Frontal cortex (tissue), 4 donors: Measurements from ENCODE around the gene BPIFB3. TPM values are rescaled to one million over a fixed set of nuclear protein-coding genes. Genes with fewer than 3 reads are reported as not detected.
"Not testable (repeated sequence)": the region's sequence is repeated elsewhere in the genome, so short reads cannot be mapped to it uniquely, and the experiment has no call there.

ENCODE experiments used
- DNase-seq, 2 donors: peaks; one replicate each; pipeline ENCODE4 v3.0.0; 2012; ENCODE audit warnings: low spot score in 2 of 2
- FAIRE-seq: peaks from 2 replicates; lab custom pipeline; 2012; peaks lifted over from hg19 to GRCh38; lab: Jason Lieb, UNC
- total RNA-seq: library from RNA; depleted of rRNA; stranded (reverse); fragments of >200 nt; gene quantifications from one replicate; pipeline ENCODE4 v1.2.3, GENCODE V29; 2014
- donor health status: control.
- donor health status: control.
- donor health status: control.

The BPIFB3 gene
- total RNA-seq, 1 donor from 2014 or later = not detected

DNA sequence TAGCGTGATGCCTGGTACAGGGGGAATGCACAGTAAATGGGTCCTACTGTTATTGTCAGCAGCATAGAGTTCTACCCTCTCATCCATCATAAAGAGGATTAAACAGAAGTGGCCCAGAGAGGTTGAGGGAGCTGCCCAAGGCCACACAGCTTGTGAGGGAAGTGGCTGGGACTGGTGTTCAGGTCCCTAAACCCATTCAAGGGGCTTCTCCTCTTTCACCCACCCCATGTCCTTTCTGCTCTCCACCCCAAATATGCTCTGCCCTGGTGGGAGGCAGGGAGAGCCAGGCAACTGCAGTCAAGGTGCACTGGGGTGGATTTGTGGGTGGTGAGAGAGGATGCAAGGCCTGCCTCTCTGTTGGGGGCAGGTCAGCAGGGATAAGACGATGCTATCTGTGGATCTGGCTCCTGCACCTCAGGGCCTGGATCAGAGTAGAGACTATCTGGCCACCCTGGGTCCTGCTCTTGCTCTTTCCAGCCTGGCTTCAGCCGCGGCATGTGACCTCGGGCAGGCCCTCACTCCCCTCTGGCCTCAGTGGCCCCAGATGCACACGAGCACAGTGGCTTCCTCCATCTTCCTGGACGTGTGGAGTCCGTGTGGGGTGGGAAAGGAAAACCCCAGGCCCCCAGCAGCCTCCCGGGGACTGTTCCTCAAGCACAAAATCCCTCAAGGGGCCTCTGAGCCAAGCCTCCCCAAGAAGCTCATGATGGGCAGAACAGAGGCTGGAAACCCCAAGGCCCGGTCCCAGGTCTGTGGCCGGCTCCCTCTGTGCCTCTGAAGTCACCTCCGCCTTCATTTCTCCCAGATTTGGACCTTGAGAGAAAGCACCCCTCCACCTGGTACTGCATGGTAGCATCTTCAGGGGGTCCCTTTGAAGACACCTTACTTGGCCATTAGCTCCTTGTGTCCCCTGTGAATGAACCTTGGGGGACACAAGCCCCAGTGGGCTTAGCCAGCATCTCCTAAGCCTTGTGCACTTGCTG lies 25.6 kb upstream of the BPIFB3 start:
- DNase-seq = no peak
- FAIRE-seq = no peak

DNA sequence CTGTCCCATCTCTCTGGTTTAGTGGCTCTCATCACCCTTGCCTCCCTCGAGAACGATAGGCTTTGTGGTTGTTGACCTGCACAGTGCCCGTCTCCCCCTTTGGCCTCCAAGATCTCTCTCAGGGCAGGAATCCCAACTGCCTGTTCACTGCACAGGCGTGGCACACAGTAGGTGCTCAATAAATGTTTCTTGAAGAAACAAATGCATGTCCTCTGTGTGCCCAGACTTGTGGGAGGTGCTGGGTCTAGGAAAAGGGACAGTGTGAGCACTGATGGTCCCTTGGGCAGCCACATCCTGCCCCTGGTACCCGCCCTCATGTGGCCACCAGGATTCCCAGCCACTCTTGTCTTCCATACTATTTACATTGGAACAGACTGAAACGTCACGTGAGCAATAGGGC lies 24.8 kb upstream of the BPIFB3 start:
- FAIRE-seq = no peak
- DNase-seq = no peak

DNA sequence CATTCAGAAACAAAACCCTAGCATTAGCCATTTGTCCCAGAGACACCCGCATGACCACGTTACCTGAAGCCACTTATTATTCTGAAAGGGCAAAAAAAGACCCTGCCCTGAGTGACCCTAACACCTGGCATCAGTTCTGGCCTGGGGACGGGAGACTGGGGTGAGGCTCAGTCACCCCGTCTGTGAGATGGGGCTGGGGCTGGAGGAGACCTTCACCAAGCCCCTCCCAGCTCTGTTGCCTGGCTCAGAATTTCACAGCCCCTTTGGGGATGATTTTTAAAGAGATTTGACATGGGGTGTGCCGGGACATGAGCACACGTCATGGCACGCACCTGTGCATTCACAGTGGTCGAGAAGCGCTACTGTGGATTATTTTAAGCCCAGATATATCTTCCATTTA lies 23.6 kb upstream of the BPIFB3 start:
- DNase-seq (no peak), FAIRE-seq (no peak)

DNA sequence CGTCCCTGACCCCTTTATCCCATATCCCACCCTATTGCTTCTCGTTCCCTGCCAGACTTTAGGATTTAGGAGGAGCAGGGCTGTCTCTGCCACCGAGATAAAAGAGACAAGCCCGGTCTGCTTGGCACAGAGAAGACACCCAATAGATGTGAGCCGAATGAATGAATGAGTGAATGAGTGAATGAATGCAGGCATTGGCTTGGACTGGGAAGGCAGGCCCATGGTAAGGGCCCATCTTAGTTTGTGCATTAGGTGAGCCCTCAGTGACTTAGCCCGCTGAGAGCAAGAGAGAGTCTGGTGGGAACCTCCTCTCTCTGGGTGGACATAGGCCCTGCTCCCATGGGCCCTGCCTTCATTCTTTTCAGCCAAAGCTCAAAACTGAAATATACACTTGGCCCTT lies 23.1 kb upstream of the BPIFB3 start:
- FAIRE-seq (no peak), DNase-seq (no peak)

DNA sequence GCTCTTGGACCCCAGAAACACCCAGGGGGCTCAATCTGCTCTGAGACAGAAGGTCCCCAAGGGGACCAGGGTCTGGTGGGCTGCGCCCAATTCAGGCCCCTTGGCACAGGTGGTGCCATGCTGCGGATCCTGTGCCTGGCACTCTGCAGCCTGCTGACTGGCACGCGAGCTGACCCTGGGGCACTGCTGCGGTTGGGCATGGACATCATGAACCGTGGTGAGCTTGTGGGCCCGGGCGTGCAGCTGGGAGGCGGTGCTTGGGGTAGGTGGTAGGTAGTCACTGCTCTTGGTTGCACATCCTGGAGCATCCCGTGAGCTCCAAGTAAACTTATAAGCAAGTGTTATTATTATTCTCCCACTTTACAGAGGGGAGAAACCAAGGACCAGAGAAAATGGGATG lies 22.2 kb upstream of the BPIFB3 start, which contains the start of gene BPIFB6:
BPIFB6 (plus strand) TSS at position 118 of the 400 bp plus-strand sequence; CDS start at position 118, 0 bp downstream.
- DNase-seq (no peak), FAIRE-seq (no peak)

DNA sequence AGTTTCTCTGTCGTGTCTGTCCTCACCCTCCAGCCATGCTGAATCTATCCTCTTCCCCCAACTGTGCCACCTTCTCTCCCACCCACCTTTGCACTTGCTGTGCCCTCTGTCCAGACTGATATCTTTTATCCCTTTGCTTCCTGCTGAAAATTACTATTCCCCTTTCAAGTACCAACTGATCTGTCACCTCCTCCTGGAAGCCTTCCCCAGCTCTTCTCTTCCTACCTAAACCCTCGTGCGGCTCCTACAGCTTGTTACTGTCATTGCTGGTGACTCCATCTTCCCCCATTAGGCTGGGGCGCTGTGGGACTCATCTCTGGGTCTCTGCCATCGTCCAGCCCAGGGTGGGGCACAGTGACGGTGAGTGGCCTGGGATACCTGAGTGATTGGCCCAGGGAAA lies 21.1 kb upstream of the BPIFB3 start:
- FAIRE-seq (no peak), DNase-seq (no peak)

DNA sequence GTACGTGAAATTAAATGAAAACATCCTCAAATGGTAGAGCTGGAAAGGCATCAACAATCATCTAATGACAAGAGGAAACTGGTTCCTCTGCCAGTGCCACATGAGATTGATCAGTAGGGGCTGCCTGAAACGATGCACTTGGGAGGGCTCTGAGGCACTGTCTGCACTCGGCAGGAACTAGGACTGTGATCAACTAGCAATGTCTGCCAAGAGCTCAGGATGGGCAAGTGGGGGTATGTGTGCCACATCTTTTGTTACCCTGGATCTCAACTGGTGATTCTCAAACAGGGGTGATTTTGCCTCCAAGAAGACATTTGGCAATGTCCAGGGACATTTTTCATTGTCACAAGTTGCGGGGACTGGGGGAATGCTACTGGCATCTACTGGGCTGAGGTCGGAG lies 20.3 kb upstream of the BPIFB3 start:
- FAIRE-seq = no peak
- no peak for DNase-seq

DNA sequence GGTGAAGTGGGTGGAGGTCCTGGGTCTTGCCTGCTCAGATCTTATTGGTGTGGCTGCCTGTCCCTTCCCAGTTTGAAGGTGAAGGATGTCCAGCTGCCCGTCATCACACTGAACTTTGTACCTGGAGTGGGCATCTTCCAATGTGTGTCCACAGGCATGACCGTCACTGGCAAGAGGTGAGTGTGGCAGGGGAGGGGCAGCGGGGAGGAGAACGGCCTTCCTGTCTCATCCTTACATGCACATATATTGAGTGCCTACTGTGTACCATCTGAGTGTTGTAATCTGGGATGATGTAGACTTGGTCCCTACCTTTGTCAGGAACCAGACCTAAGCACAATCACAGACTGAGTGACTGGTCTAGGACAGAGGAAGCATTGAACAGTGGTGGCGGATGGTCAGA lies 19.6 kb upstream of the BPIFB3 start:
- FAIRE-seq (no peak), DNase-seq (no peak)

DNA sequence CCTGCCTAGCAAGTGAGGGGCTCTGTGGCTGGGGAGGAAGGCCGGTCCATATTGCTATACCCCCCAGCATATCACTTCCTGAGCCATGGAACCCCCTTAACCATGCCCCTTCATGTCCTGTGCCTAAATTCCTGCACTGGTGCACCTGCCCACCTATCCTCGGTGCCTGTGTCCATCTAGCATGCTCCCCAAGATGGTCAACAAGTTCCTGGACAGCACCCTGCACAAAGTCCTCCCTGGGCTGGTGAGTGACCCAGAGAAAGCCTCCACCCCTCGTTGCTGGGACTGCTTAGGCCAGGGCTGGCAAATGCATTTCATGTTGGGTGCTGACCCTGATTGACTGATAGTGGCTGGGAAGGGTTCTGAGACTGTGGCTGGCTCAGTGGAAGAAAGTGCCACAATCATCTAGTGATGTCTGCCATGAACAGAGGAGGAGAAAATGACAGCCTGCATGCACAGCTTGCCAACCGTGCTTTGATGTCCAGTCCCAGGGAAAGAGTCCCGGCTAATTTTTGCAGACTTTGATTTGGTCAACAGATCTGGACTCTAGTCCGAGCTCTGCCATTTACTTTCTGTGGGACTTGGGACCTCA lies 18.7 kb upstream of the BPIFB3 start:
- FAIRE-seq (no peak), DNase-seq (no peak)

DNA sequence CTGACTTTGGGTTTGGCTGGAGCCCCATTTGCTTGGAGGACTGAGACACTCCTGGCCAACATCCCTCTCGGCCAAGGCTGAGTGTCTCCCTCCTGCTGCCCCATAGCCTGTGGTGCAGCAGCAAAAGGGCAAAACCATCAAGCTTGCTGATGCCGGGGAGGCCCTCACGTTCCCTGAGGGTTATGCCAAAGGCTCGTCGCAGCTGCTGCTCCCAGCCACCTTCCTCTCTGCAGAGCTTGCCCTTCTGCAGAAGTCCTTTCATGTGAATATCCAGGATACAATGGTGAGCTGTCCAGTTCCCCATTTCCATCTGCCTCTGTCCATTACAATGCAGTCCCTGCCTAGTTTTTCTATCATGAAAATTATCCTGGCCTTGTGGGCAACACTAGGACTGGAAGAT lies 16.2 kb upstream of the BPIFB3 start:
- FAIRE-seq (no peak), DNase-seq (no peak)

DNA sequence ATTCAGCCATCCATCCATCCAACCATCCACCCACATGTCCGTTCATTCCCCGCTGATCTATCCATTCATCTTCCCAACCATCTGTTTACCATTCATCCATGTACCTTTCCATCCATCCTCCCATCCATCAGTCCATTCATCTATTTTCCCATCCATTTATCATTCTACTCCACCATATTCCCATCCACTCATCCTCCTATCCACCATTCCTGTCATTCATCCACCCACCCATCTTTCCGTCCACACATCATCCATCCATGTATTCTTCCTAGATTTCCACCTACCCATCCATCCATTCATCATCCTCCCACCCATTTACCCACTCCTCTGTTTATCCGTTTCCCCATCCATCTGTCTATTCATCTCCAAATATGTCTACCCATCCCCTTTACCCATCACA lies 15.5 kb upstream of the BPIFB3 start:
- DNase-seq (no peak), FAIRE-seq (no peak)

DNA sequence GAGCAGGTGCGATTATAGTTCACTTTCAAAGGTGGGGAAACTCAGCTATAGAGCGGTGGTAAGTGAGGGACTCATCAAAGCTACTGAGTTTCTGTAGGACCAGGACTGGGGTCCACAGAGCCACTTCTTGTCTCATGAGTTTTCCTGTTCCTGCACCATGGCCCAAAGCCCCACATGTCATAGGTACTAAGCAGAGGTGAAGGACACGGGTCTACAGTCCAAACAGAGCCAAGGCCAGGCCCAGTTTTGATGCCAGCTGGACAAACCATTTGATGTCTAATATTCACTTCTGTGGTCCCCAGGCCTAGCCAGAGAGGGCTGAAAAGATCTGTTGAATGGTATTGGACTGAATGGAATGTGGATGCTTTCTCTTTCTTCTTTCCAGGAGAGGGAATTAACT lies 11.3 kb upstream of the BPIFB3 start:
- DNase-seq (no peak), FAIRE-seq (no peak)

DNA sequence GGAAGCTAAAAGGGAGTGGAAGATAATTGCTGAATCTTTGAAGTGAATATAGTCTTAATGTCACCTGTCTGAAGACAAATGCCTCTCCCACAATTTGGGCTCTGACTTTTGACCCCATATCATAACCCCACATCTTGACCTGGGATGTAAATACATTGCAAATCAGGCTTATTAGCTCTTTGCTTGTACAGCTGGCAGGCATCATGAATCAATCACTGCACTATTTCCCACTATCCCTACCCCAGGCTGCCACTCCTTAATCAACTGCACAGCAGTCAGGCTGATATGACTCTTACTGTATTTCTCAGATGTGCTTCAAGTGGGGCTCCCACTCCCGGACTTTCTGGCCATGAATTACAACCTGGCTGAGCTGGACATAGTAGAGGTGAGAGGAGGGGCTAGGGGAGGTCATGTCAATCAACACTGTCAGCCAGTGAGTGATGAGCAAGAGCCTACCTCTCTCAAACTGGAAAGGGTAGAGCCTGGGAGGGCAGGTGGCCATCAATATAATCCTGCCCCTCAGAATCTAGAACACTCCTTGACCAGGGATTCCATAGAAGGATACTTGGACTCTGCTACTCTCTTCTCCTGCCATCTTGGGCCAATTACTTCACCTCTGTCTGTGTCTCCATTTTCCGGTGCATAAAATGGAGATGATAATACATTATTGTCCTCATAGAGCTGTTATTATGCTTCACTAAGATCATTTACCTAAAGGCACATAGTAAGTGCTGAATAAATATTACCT lies 10.5 kb upstream of the BPIFB3 start:
- no peak for FAIRE-seq
- DNase-seq = no peak

DNA sequence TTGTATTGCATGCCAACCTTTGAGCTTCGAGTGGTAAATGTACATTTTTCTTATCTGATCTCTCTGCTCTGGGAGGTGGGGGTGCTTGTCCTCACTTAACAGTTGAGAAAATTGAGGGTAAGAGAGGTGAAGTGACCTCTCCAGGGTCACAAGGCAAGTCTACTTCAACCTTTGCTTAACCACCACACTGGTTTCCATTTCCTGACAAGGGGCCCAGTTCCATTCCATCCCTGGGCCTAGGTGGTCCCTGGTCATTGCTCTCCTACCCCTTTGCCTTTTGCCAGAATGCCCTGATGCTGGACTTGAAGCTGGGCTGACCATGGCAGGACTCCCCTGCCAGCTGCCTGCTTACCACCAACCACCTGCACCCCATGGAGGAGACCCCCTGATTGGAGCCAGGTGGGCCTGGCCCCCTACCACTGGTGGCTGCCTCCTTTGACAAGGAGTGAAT lies 9.9 kb upstream of the BPIFB3 start:
- FAIRE-seq = no peak
- no peak for DNase-seq

DNA sequence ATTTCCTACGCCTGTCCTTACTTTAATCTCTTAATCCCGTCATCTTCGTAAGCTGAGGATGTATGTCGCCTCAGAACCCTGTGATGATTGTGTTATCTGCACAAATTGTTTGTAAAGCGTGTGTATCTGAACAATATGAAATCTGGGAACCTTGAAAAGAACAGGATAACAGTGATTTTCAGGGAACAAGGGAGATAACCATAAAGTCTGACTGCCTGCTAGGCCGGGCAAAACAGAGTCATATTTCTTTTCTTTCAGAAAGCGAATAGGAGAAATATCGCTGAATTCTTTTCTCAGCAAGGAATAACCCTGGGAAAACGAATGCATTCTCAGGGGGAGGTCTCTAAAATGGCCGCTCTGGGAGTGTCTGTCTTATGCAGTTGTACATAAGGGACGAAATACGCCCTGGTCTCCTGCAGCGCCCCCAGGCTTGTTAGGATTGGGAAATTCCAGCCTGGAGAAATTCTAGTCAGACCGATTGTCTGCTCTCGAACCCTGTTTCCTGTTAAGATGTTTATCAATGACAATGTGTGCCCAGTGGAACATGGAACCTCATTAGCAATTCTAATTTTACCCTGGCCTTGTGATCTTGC lies 8.5 kb upstream of the BPIFB3 start:
- FAIRE-seq, DNase-seq: not testable (repeated sequence)

DNA sequence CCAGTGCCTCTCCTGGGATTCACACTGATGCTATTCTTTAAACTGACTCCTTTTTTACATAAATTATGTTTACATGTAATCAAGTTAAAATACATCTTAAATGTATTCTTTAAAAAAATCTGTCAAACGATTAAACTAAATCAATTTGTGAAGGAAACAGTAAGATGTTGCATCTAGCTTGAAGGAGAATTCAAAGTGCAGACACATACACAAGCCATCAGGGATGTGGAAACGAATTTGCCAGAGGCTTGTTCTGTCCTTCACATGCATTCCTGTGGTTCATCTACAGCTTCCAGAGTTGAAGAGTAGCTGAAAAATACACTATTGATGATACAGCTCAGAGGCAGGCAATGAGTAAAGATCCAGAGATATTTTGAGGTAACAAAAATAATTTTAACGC lies 7.3 kb upstream of the BPIFB3 start:
- FAIRE-seq (no peak), DNase-seq (no peak)

DNA sequence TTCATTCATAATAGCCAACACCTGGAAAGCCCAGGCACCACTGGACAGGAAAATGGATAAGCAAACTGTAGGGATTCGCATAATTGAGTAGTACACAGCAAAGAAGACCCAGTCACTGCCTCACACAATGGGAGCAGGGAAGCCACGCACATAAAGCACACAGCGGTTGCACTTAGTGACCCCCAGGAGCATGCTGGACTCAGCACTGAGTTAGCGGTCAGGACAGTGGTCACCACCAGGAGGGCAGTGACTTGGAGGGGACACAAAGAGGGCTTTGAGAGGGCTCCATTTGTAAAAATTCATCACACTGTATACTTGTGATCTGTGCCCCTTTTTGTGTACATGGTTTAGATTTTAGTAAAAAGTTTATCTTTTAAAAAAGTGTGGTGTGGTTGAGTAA lies 2.4 kb upstream of the BPIFB3 start:
- DNase-seq = no peak

DNA sequence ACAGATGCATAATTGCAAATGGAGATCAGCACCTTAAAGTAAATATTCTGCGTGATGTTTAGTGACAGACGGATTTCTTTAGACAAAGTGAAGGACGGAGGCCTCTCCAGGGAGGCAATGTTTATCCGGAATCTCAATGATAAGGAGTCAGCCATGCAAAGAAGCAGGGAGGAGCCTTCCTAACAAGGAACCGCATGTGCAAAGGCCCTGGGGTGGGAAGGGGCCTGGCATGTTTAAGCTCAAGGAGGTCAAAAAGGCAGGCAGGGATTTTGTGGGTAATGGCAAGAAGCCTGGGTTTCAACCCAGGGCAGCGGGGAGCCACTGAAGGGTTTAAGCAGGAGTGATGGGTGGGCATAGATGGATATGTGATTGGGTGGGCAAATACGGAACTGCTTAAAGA lies 678 bp downstream of the BPIFB3 start:
- no peak for FAIRE-seq
- DNase-seq = no peak

More for the DNA sequence above, 2.4 kb upstream of the BPIFB3 start:
- no peak for FAIRE-seq

DNA sequence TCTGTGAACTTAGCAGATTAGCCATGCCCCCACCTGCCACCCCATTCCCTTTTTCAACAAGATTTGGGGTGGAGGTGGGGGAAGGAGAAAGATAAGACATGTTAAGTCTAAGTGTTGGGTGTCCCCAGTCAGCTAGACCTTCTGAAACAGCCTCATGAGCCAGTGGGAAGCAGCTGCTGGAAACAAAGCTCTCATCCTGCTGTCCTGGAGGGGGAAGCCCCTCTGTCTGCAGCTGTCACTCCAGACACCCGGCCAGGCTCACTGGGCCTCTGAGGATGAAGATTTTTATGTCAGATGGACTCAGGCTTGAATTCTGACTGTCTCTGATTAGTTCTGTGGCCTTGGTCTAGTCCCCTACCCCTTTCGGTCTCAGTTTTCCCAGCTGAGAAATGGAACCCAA lies 1.1 kb downstream of the BPIFB3 start:
- DNase-seq (no peak), FAIRE-seq (no peak)

DNA sequence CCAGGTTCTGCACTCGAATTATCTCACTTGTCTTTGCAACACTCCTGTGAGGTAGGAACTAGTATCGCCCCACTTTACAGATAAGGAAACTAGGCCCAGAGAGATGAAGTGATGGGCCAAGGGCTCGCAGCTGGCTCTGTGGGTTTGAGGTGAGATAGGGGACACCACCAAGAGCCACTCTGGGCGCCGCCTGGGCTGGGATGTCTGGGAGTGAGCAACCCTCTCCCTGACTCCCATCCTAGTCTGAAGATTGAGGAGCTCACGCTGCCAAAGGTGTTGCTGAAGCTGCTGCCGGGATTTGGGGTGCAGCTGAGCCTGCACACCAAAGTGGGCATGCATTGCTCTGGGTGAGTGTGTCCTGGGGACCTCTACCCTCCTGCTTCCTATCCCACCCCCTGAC lies 5.4 kb downstream of the BPIFB3 start:
- FAIRE-seq (no peak), DNase-seq (no peak)
